ENCODE measurements around the gene ALG11. TPM values are rescaled to one million over a fixed set of nuclear protein-coding genes. Genes with fewer than 3 reads are reported as not detected.
A peak's percentile ranks its signal among the peaks of the same experiment; 100 is the strongest.

Gene ALG11
- total and polyA plus RNA-seq, 8 donors = 2.5 to 22.1 (median 14.7) TPM

DNA sequence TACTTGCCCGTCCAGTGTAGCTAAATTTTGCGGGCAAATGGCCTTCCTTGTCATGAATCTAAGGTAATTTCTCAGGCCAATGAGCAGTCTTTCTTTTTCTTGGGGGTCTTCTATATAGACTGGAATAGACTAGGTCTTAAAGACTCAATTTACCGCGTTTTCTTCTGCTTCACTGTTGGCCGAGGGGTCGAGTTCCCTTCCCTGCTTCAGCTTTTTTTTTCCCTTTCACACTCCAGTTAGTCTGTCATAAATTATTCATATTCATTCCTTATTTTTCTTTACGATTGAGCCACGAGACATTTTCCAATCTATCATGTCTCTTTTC, 276 bp downstream of the ALG11 start:
- intact Hi-C loops (cut with DNase I) = no loop called here
- 0% methylated on average over 8 of the region's 8 CpGs for WGBS, 2 donors

DNA sequence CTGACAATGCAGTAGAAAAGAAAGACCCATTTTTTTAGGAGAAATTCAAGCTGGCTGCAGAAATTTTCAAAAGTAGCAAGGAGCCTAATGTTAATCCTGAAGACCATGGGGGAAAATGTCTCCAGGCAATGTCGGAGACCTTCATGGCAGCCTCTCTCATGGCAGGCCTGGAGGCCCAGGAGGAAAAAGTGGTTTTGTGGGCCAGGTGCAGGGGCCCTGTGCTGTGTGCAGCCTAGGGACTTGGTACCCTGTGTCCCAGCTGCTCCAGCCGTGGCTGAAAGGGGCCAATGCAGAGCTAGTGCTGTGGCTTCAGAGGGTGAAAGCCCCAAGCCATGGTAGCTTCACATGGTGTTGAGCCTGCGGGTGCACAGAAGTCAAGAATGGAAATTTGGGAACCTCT, 4.1 kb downstream of the ALG11 start:
- H3K9me3 ChIP-seq = no peaks in the 10 kb centered on the region
- TF ChIP-seq, protein P1, sequence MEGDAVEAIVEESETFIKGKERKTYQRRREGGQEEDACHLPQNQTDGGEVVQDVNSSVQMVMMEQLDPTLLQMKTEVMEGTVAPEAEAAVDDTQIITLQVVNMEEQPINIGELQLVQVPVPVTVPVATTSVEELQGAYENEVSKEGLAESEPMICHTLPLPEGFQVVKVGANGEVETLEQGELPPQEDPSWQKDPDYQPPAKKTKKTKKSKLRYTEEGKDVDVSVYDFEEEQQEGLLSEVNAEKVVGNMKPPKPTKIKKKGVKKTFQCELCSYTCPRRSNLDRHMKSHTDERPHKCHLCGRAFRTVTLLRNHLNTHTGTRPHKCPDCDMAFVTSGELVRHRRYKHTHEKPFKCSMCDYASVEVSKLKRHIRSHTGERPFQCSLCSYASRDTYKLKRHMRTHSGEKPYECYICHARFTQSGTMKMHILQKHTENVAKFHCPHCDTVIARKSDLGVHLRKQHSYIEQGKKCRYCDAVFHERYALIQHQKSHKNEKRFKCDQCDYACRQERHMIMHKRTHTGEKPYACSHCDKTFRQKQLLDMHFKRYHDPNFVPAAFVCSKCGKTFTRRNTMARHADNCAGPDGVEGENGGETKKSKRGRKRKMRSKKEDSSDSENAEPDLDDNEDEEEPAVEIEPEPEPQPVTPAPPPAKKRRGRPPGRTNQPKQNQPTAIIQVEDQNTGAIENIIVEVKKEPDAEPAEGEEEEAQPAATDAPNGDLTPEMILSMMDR (IDR thresholded peaks at IDR 0.05) = no peak
- no peak overlapping the region for H3K27ac ChIP-seq
- WGBS, 2 donors = 96% methylated on average over 3 of the region's 3 CpGs
- ATAC-seq (no peak), DNase-seq (no peak), FAIRE-seq (no peak)
- peaks cover 7 to 8% (median 8%) of the 10 kb centered on the region in 3 donors for H3K4me1 ChIP-seq
- H3K4me3 ChIP-seq = no peak overlapping the region
- no peaks in the 10 kb centered on the region for H3K36me3 ChIP-seq
- intact Hi-C loops (cut with DNase I) = no loop called here
- H3K27me3 ChIP-seq = no peaks in the 10 kb centered on the region

More for the DNA sequence above, 276 bp downstream of the ALG11 start:
- Histone ChIP-seq H3K27ac (peak overlapping the region in 2 of 4 donors; percentile 28 to 50), H3K27me3 (no peaks in the 10 kb centered on the region), H3K9me3 (no peaks in the 10 kb centered on the region), H3K36me3 (no peaks in the 10 kb centered on the region), H3K4me1 (peaks cover 7 to 8% (median 8%) of the 10 kb centered on the region in 3 donors), H3K4me3 (peak overlapping the region; percentile 63 to 98 (median 82))
- ATAC-seq (no peak), DNase-seq (no peak), FAIRE-seq (no peak)
- TF ChIP-seq, protein P1 (IDR thresholded peaks at IDR 0.05) = no peak

DNA sequence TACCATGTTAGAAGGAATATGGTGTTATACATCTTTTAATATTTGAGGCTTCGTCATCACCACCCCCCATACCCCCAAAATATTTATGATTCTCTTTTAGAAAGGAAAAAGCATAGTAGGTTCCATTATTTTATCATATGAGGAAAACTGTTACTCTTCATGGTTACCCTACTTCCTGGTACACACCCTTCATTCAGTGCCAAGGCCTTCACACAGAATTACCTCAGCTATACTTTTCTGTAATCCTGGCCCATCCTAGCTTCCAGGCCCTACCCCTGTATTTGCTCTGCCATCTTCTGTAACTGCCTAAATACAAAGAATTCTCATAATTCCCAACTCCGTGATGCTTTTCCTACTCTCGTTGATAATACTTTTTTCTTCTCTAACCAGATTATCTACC, 8.0 kb downstream of the ALG11 start:
- intact Hi-C loops (cut with DNase I) = no loop called here
- ATAC-seq (no peak), DNase-seq (no peak), FAIRE-seq (no peak)
- H3K9me3 ChIP-seq = no peaks in the 10 kb centered on the region
- no peaks in the 10 kb centered on the region for H3K27me3 ChIP-seq
- TF ChIP-seq, protein P1 (IDR thresholded peaks at IDR 0.05) = no peak
- peaks cover 0 to 10% (median 0%) of the 10 kb centered on the region in 3 donors for H3K36me3 ChIP-seq
- WGBS, 2 donors = 92 to 94% methylated on average over 3 of the region's 3 CpGs
- H3K4me1 ChIP-seq = peaks cover 0 to 4% (median 3%) of the 10 kb centered on the region in 3 donors
- no peak overlapping the region for H3K4me3 ChIP-seq
- no peak overlapping the region for H3K27ac ChIP-seq

DNA sequence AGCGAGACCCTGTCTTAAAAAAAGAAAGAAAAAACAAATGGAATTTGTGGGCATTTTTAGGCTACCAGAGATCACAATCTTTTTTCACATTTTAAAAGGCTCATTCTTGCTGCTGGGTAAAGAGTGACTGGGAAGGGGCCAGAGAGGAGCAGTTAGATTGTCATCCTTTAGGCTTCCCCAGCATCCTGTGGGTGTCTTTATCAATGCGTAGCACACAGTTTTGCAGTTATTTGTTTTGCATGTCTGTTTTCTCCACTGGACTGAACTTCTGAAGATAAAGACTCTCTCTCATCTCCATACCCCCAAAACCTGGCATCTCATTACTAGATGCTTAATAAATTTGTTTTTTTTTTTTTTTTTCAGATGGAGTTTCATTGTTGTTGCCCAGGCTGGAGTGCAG, 10.2 kb downstream of the ALG11 start:
- FAIRE-seq = no peak

DNA sequence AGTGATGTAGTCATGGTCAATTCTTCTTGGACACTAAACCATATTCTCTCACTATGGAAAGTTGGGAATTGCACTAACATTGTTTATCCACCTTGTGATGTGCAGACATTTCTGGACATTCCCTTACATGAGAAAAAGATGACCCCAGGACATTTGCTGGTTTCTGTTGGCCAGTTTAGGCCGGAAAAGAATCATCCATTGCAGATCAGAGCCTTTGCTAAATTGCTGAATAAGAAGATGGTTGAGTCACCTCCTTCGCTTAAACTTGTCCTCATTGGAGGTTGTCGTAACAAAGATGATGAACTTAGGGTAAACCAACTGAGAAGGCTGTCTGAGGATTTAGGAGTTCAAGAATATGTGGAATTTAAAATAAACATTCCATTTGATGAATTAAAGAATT, 12.3 kb downstream of the ALG11 start, which contains the start of gene UTP14C:
Gene UTP14C (plus strand): TSS at position 211 of the 400 bp plus-strand sequence. CDS start 4,114 bp downstream, outside the sequence.
- ATAC-seq (no peak), FAIRE-seq (no peak), DNase-seq (no peak)
- Histone ChIP-seq H3K9me3 (no peaks in the 10 kb centered on the region), H3K27me3 (no peaks in the 10 kb centered on the region), H3K27ac (no peak within 1 kb of the TSS), H3K4me1 (peaks cover 0 to 18% (median 12%) of the 10 kb centered on the region in 3 donors), H3K36me3 (peaks cover 0 to 18% (median 0%) of the 10 kb centered on the region in 3 donors), H3K4me3 (no peak within 1 kb of the TSS)
- WGBS, 2 donors = 96 to 100% methylated on average over 3 of the region's 3 CpGs
- TF ChIP-seq, protein P1 (IDR thresholded peaks at IDR 0.05) = no peak
- intact Hi-C loops (cut with DNase I) = no loop called here

More for the DNA sequence above, 10.2 kb downstream of the ALG11 start:
- Histone ChIP-seq H3K4me3 (no peak overlapping the region), H3K36me3 (peaks cover 0 to 10% (median 0%) of the 10 kb centered on the region in 3 donors), H3K27ac (no peak overlapping the region), H3K27me3 (no peaks in the 10 kb centered on the region), H3K9me3 (no peaks in the 10 kb centered on the region), H3K4me1 (peaks cover 0 to 18% (median 12%) of the 10 kb centered on the region in 3 donors)
- WGBS, 2 donors = 96 to 99% methylated on average over 2 of the region's 2 CpGs
- DNase-seq (no peak), ATAC-seq (no peak)
- TF ChIP-seq, protein P1 (IDR thresholded peaks at IDR 0.05) = no peak
- intact Hi-C loops (cut with DNase I) = no loop called here

All from pancreas (tissue), 10 donors.